Measurements from ENCODE around the gene TIMP2.

DNA sequence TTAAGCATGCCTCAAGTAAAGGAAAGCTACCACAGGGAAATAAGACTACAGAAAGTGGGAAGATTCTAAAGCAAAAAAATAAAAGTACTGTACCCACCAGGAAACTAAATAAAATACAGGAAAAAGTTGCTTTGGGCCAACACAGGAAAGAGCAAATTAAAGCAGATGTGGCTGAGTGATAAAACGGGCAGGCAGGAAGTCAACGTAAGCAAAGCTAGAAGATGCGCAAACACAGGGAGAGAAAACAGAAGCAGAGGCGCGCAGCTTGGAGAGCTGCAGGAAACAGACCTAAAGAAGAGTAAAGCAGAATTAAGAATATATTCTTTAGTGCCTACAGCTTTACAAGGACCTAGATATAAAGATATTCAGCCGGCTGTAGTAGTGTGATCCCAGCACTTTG is 106.3 kb downstream of the TIMP2 start:
- TF ChIP-seq, protein P1, sequence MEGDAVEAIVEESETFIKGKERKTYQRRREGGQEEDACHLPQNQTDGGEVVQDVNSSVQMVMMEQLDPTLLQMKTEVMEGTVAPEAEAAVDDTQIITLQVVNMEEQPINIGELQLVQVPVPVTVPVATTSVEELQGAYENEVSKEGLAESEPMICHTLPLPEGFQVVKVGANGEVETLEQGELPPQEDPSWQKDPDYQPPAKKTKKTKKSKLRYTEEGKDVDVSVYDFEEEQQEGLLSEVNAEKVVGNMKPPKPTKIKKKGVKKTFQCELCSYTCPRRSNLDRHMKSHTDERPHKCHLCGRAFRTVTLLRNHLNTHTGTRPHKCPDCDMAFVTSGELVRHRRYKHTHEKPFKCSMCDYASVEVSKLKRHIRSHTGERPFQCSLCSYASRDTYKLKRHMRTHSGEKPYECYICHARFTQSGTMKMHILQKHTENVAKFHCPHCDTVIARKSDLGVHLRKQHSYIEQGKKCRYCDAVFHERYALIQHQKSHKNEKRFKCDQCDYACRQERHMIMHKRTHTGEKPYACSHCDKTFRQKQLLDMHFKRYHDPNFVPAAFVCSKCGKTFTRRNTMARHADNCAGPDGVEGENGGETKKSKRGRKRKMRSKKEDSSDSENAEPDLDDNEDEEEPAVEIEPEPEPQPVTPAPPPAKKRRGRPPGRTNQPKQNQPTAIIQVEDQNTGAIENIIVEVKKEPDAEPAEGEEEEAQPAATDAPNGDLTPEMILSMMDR (conservative IDR thresholded peaks at IDR 0.05) = no peak
- no peak for TF ChIP-seq EZH2 (IDR thresholded peaks at IDR 0.05; ENCODE audit: low read depth)
